ENCODE data around the gene CD93. TPM values are rescaled to one million over a fixed set of nuclear protein-coding genes. Genes with fewer than 3 reads are reported as not detected.
A peak's percentile ranks its signal among the peaks of the same experiment; 100 is the strongest.

CD93 gene
- total RNA-seq, 1 donor from 2014 or later: under 0.01 TPM

DNA sequence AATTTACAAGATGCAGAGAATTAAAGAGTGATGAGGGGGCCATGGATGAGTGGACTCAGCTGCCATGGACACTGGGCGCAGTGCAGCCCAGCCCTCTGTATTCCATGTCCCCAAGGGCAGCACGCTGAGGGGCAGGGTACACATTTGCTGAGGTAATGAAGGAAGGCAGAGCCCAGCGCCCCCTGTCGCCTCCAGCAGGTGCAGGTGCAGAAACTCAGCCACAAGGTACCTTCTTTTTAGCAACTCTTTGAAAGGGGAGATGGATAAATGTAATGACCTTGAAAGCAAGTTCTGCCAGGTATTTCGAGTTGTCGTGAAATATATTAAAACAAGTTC lies 7.1 kb downstream of the CD93 start:
- Histone ChIP-seq H3K27me3 (ENCODE audit: control insufficient read depth, insufficient read depth, low read length) (no peaks in the 10 kb centered on the region), H3K4me3 (ENCODE audit: low read depth, low read length) (no peak overlapping the region), H3K36me3 (ENCODE audit: control insufficient read depth, insufficient read depth, low read length) (no peaks in the 10 kb centered on the region)
- no peak for FAIRE-seq
- TF ChIP-seq, protein P1, sequence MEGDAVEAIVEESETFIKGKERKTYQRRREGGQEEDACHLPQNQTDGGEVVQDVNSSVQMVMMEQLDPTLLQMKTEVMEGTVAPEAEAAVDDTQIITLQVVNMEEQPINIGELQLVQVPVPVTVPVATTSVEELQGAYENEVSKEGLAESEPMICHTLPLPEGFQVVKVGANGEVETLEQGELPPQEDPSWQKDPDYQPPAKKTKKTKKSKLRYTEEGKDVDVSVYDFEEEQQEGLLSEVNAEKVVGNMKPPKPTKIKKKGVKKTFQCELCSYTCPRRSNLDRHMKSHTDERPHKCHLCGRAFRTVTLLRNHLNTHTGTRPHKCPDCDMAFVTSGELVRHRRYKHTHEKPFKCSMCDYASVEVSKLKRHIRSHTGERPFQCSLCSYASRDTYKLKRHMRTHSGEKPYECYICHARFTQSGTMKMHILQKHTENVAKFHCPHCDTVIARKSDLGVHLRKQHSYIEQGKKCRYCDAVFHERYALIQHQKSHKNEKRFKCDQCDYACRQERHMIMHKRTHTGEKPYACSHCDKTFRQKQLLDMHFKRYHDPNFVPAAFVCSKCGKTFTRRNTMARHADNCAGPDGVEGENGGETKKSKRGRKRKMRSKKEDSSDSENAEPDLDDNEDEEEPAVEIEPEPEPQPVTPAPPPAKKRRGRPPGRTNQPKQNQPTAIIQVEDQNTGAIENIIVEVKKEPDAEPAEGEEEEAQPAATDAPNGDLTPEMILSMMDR (IDR thresholded peaks at IDR 0.05; ENCODE audit: insufficient read depth, low read length, severe bottlenecking): peak; percentile 15
- no peak for DNase-seq (ENCODE audit: low read depth)

DNA sequence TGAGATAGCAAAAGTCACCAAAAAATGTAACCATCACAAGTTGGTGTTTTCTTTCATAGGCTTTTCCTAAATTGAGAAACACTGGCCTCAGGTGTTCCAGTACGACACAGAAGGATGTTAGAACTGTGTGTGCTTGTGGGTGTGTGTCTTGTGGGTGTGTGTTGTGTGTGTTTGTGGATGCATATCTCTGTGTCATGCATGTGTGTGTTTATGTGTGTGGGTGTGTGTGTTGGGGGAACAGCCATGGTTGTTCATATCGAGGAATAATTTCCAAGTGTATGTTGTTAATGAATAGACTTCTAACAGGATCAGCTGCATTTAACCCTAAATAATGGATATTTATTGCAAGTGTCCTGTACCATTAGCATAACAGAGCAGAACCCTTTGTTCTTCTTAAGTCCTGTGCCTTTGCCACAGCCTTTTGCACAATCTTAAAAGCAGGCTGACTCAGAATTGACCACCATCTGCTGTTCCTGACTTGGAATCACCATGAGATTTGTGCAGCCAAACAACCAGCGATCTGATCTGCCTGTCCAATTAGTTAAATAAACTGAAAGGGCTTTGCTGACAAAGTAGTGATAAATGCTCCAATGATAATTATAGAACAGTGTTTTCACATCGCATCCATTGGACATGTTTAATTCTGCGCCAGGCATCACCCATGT lies 7.6 kb downstream of the CD93 start:
- DNase-seq (ENCODE audit: low read depth): no peak
- Histone ChIP-seq H3K36me3 (ENCODE audit: control insufficient read depth, insufficient read depth, low read length) (no peaks in the 10 kb centered on the region), H3K27me3 (ENCODE audit: control insufficient read depth, insufficient read depth, low read length) (no peaks in the 10 kb centered on the region), H3K4me3 (ENCODE audit: low read depth, low read length) (no peak overlapping the region)
- no peak for FAIRE-seq
- TF ChIP-seq, protein P1 (IDR thresholded peaks at IDR 0.05; ENCODE audit: insufficient read depth, low read length, severe bottlenecking): no peak

DNA sequence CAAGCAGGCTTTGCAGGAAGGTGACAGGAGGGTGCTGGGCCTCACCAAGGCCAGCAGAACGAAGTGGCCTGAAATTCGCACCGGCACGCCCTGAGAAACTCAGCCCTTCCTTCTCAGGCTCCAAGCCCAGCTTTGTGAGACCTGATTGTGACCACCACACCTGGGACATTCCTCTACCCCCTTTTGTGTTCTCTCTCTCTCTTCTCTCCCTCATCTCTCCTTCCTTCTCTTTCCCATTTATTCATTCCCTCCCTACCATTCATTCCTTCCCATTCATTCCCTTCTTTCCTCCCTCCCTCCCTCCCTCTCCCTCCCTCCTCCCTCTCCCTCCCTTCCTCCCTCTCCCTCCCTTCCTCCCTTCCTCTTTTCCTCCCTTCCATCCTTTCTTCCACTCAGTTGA lies 8.8 kb downstream of the CD93 start:
- DNase-seq (ENCODE audit: low read depth) (no peak), FAIRE-seq (no peak)
- TF ChIP-seq, protein P1 (IDR thresholded peaks at IDR 0.05; ENCODE audit: insufficient read depth, low read length, severe bottlenecking): no peak
- Histone ChIP-seq H3K36me3 (ENCODE audit: control insufficient read depth, insufficient read depth, low read length) (no peaks in the 10 kb centered on the region), H3K4me3 (ENCODE audit: low read depth, low read length) (no peak overlapping the region), H3K27me3 (ENCODE audit: control insufficient read depth, insufficient read depth, low read length) (no peaks in the 10 kb centered on the region)

DNA sequence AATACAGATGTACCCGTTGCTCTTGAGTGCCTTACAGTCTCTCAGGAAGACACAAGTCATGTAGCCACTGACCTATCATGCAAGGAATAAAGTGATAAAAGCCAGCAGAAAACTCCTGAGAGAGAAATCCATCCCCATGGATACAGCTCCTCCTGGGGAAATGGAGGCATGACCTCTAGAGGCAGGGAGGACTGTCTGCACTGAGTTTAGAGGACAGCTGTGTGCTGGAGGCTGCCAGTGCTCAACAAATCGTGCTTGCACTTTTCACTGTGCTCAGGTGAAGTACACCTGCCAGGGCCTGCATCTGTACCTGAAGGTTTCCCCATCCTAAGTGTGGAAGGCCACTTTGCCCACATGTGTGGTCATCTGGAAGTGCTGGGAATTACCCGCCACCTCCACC lies 12.1 kb downstream of the CD93 start:
- FAIRE-seq (no peak), DNase-seq (ENCODE audit: low read depth) (no peak)
- H3K27me3 ChIP-seq (ENCODE audit: control insufficient read depth, insufficient read depth, low read length): no peaks in the 10 kb centered on the region
- H3K4me3 ChIP-seq (ENCODE audit: low read depth, low read length): no peak overlapping the region
- H3K36me3 ChIP-seq (ENCODE audit: control insufficient read depth, insufficient read depth, low read length): no peaks in the 10 kb centered on the region
- TF ChIP-seq, protein P1 (IDR thresholded peaks at IDR 0.05; ENCODE audit: insufficient read depth, low read length, severe bottlenecking): no peak

DNA sequence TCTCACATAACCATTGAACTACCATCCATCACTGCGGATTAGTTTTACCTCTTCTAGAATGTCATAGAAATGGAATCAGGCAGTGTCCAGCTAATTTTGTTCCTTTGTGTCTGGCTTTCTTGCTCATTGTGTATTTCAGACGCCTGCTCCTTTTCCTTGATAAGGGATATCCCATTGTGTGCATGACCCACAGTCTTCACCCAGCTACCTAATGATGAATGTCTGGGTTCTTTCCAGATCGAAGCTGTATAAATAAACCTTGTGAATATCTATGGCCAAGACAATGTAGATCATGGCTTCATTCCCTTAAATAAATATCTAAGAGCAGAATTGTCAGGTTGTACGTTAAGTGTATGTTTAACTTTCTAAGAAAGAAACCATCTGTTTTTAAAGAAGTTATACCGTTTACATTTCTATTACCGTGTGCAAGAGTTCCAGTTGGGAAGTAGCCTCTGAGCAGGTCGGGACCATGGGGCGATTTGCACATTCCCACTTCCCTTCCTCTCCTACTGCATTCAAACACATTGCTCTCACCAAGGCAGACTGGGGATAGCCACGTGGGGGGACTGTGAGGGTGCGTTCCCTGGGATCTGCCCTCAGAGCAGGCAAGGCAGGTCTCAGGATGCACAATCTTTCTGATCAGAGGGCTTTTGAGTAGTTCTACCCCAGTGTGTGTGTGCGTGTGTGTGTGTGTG lies 13.1 kb downstream of the CD93 start:
- Histone ChIP-seq H3K36me3 (ENCODE audit: control insufficient read depth, insufficient read depth, low read length) (no peaks in the 10 kb centered on the region), H3K4me3 (ENCODE audit: low read depth, low read length) (no peak overlapping the region), H3K27me3 (ENCODE audit: control insufficient read depth, insufficient read depth, low read length) (no peaks in the 10 kb centered on the region)
- TF ChIP-seq, protein P1 (IDR thresholded peaks at IDR 0.05; ENCODE audit: insufficient read depth, low read length, severe bottlenecking): no peak
- FAIRE-seq (no peak), DNase-seq (ENCODE audit: low read depth) (no peak)

All from bronchial epithelial cell (primary cell).